GM12878 (cell line): ENCODE measurements around the gene GATA2.

Experiments used
- EP300 ChIP-seq, 2 experiments: fragments of 150-350 bp in 1 of 2; IDR thresholded peaks; 2 replicates each; pipeline ENCODE4 v1.6.1; 2011 to 2012; ENCODE audit warnings: low read depth in 2 of 2, low read length in 2 of 2, borderline replicate concordance in 1 of 2, improper control_type of control experiment in 1 of 2, inconsistent platforms in 1 of 2; ENCODE audit not compliant: control insufficient read depth in 1 of 2
- FOXK2 ChIP-seq: fragments of 450-650 bp; IDR thresholded peaks from 2 replicates; pipeline ENCODE4 v1.6.1; 2017; ENCODE audit warnings: mild to moderate bottlenecking, moderate library complexity
- NRF1 ChIP-seq: conservative IDR thresholded peaks from 2 replicates; pipeline ENCODE4 v1.6.1; 2011; ENCODE audit warnings: mild to moderate bottlenecking, low read depth, low read length, improper control_type of control experiment
- SMC3 ChIP-seq: IDR thresholded peaks from 2 replicates; pipeline ENCODE4 v1.6.1; 2011; ENCODE audit warnings: low read length, improper control_type of control experiment, borderline replicate concordance
- SP1 ChIP-seq: IDR thresholded peaks from one replicate; pipeline ENCODE4 v1.6.1; 2011; ENCODE audit warnings: low read depth, low read length
- SRF ChIP-seq, 2 experiments: IDR thresholded peaks; 2 replicates each; pipeline ENCODE4 v1.6.1; 2011; ENCODE audit warnings: low read depth in 2 of 2, low read length in 2 of 2, mild to moderate bottlenecking in 1 of 2, moderate library complexity in 1 of 2
- YY1 ChIP-seq: IDR thresholded peaks from 2 replicates; pipeline ENCODE4 v1.6.1; 2011; ENCODE audit warnings: low read depth, mild to moderate bottlenecking, low read length
- ZNF207 ChIP-seq: fragments of 450-650 bp; IDR thresholded peaks from 2 replicates; pipeline ENCODE4 v1.6.1; 2014; ENCODE audit warnings: antibody characterized with exemption, mild to moderate bottlenecking, borderline replicate concordance
- TF ChIP-seq, protein P1 (sequence below), 3 experiments: IDR thresholded peaks in 2 of 3; conservative IDR thresholded peaks in 1 of 3; 2 replicates each; pipeline ENCODE4 v1.5.1; 2011; ENCODE audit warnings: low read depth in 3 of 3, low read length in 3 of 3, mild to moderate bottlenecking in 3 of 3, control low read depth in 2 of 3, moderate library complexity in 2 of 3, inconsistent platforms in 1 of 3, mixed read lengths in 1 of 3; ENCODE audit not compliant: control insufficient read depth in 2 of 3, insufficient read depth in 1 of 3; ENCODE audit errors: extremely low read depth in 1 of 3
- TF ChIP-seq, protein P2 (sequence below): IDR thresholded peaks from 2 replicates; pipeline ENCODE4 v1.6.1; 2011; ENCODE audit warnings: low read depth, mild to moderate bottlenecking, low read length, moderate library complexity, borderline replicate concordance; ENCODE audit errors: extremely low read depth

DNA sequence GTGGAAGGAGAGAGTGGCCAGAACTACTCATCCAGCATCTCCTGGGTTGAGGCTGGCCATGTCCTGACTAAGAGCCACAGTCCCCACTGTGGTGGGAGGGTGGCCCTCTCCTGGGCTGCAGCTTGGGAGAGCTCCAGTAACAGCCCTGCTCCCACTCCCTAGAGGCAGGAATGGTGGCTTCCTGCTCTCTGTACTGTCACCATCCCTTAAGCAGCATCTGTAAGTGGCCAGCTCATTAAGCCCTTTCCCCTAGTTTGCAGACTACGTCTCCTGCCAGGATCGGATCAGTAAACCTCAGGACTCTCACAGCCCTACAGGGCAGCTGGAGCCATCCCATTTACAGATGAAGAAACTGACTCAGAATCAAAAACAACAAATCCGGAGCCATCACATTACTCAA is 56.8 kb downstream of the GATA2 start:
- TF ChIP-seq, protein P1, sequence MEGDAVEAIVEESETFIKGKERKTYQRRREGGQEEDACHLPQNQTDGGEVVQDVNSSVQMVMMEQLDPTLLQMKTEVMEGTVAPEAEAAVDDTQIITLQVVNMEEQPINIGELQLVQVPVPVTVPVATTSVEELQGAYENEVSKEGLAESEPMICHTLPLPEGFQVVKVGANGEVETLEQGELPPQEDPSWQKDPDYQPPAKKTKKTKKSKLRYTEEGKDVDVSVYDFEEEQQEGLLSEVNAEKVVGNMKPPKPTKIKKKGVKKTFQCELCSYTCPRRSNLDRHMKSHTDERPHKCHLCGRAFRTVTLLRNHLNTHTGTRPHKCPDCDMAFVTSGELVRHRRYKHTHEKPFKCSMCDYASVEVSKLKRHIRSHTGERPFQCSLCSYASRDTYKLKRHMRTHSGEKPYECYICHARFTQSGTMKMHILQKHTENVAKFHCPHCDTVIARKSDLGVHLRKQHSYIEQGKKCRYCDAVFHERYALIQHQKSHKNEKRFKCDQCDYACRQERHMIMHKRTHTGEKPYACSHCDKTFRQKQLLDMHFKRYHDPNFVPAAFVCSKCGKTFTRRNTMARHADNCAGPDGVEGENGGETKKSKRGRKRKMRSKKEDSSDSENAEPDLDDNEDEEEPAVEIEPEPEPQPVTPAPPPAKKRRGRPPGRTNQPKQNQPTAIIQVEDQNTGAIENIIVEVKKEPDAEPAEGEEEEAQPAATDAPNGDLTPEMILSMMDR (IDR thresholded peaks at IDR 0.05 in 2 of 3, conservative IDR thresholded peaks at IDR 0.05 in 1 of 3; ENCODE audit: control insufficient read depth in 2 of 3, extremely low read depth in 1 of 3, insufficient read depth in 1 of 3, low read depth in 3 of 3, low read length in 3 of 3), result no peak
- TF ChIP-seq EP300 (IDR thresholded peaks at IDR 0.05; ENCODE audit: borderline replicate concordance in 1 of 2, control insufficient read depth in 1 of 2, low read depth in 2 of 2, low read length in 2 of 2), result no peak
- TF ChIP-seq FOXK2, result no peak
- TF ChIP-seq SRF (IDR thresholded peaks at IDR 0.05; ENCODE audit: low read depth in 2 of 2, low read length in 2 of 2), result no peak
- TF ChIP-seq NRF1, result no peak
- no peak for TF ChIP-seq YY1
- TF ChIP-seq, protein P2, sequence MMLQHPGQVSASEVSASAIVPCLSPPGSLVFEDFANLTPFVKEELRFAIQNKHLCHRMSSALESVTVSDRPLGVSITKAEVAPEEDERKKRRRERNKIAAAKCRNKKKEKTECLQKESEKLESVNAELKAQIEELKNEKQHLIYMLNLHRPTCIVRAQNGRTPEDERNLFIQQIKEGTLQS, result no peak
- TF ChIP-seq ZNF207, result no peak
- TF ChIP-seq SMC3, result no peak
- TF ChIP-seq SP1, result no peak
